ENCODE results near the gene EBF3.

DNA sequence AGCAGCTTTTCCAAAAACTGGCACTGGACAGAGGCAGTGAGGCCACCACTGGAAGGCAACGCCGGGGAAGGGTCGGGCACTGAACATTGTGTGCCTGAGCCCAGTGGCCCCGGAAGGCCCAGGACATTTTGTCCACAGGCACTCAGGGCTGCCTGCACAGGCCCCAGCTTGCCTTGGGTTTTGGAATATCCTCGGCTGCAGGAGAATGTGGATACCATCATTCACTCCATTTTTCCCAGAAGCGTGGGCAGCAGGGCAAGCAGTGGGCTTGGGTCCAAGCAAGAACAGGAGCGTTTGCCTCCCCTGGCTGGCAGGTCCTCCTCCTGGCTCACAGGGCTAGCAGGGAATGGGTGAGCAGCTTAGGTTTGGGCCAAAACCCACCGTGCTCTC is 147.4 kb downstream of the EBF3 start:
- no peak for TF ChIP-seq POLR2AphosphoS5 (IDR thresholded peaks at IDR 0.05; ENCODE audit: borderline replicate concordance, low read depth, low read length)
- no peak for TF ChIP-seq EZH2 (IDR thresholded peaks at IDR 0.05)
